PC-9 (cell line): ENCODE measurements around the gene GPR17.

ENCODE experiments used
- EZH2 ChIP-seq: fragments of 200-600 bp; sonication (generic); IDR thresholded peaks from 2 replicates; pipeline ENCODE4 v1.8.0; 2017; ENCODE audit warnings: antibody characterized with exemption, low read depth
- TF ChIP-seq, protein P1 (sequence below): fragments of 200-600 bp; sonication (generic); conservative IDR thresholded peaks from 2 replicates; pipeline ENCODE4 v1.6.1; 2017; ENCODE audit warnings: mixed run types, antibody characterized with exemption, mild to moderate bottlenecking, moderate library complexity

GRCh38 chr2:127681288-127681804, 35.4 kb downstream of the GPR17 start:
- TF ChIP-seq, protein P1, sequence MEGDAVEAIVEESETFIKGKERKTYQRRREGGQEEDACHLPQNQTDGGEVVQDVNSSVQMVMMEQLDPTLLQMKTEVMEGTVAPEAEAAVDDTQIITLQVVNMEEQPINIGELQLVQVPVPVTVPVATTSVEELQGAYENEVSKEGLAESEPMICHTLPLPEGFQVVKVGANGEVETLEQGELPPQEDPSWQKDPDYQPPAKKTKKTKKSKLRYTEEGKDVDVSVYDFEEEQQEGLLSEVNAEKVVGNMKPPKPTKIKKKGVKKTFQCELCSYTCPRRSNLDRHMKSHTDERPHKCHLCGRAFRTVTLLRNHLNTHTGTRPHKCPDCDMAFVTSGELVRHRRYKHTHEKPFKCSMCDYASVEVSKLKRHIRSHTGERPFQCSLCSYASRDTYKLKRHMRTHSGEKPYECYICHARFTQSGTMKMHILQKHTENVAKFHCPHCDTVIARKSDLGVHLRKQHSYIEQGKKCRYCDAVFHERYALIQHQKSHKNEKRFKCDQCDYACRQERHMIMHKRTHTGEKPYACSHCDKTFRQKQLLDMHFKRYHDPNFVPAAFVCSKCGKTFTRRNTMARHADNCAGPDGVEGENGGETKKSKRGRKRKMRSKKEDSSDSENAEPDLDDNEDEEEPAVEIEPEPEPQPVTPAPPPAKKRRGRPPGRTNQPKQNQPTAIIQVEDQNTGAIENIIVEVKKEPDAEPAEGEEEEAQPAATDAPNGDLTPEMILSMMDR, result no peak
- no peak for TF ChIP-seq EZH2
